GM13977 (cell line): ENCODE measurements around the gene USP24.

ENCODE experiments used
- DNase-seq: peaks from one replicate; pipeline ENCODE4 v3.0.0; 2012; ENCODE audit warnings: low spot score
- in situ Hi-C: fragments of 300-500 bp; cut with MboI; formaldehyde crosslinking; loops from one replicate; pipeline ENCODE4 v1.12.0; 2022; ENCODE audit warnings: low sequenced_read_pairs, low pct_unique_long_range_greater_than_20kb, mixed read lengths, inconsistent platforms; ENCODE audit not compliant: unreplicated experiment
- TF ChIP-seq, protein P1 (sequence below): IDR thresholded peaks from 2 replicates; pipeline ENCODE4 v1.5.1; 2012; ENCODE audit warnings: mild to moderate bottlenecking, control low read depth; ENCODE audit not compliant: insufficient read depth; ENCODE audit errors: extremely low read depth, missing control alignments

Gene USP24

DNA sequence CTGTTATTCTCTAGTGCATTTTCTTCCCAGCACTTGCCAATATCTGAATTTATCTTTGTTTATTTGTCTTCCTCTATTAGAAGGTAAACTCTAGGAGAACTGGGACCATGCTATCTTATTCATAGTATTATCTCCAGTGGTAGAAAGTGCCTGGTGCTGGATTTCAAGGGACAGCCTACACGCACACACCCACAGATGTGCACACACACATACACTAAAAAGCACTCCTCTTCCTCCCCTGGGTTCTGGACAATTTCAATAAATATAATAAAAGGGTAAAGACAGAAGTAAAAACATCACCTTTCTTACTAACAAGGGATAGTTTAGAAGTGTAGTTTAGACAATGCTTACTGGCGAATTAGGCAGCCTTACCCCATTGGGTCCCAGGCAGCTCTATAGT, 28.5 kb upstream of the USP24 start:
- in situ Hi-C loops = no loop called here
- no peak for DNase-seq
- TF ChIP-seq, protein P1, sequence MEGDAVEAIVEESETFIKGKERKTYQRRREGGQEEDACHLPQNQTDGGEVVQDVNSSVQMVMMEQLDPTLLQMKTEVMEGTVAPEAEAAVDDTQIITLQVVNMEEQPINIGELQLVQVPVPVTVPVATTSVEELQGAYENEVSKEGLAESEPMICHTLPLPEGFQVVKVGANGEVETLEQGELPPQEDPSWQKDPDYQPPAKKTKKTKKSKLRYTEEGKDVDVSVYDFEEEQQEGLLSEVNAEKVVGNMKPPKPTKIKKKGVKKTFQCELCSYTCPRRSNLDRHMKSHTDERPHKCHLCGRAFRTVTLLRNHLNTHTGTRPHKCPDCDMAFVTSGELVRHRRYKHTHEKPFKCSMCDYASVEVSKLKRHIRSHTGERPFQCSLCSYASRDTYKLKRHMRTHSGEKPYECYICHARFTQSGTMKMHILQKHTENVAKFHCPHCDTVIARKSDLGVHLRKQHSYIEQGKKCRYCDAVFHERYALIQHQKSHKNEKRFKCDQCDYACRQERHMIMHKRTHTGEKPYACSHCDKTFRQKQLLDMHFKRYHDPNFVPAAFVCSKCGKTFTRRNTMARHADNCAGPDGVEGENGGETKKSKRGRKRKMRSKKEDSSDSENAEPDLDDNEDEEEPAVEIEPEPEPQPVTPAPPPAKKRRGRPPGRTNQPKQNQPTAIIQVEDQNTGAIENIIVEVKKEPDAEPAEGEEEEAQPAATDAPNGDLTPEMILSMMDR = no peak

DNA sequence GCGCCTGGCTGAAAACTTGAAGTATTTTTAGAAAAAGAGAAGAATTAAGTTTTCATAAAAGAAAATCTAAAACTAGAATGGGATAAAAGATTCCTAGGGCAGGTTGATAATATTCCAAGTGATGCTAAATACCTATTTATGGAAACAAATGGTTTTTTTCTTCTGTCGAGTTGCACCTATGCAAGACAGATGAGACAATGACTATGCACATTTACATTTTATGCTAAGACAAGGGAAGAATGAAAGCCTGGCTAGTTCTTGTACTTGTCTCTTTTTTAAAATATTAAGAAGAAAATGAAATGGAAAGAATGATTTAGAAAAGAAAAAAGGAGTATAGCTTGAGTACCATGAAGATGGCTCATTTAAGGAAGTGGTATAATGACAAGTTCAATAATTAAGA, 24.4 kb upstream of the USP24 start:
- no peak for DNase-seq
- in situ Hi-C loops = no loop called here
- TF ChIP-seq, protein P1 = no peak

DNA sequence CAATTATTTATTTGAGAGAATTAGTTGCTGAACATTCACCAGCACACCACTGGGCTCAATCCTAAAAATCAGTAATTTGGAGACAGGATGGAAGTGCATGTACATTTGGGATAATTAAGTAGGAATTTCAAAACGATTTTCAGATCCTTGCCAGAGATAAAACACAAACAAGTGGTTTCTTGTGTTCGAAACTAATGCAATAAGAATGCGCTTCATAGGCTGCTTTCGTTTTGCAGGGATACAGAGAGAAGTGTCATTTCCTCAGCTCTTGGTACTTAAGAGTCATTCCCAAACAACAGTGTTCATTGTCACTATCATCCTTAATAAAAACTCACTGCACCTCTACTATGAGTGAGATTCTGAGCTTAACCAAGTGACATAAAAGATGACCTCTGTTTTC, 20.6 kb upstream of the USP24 start:
- no peak for DNase-seq
- in situ Hi-C loops = no loop called here
- TF ChIP-seq, protein P1 = no peak

DNA sequence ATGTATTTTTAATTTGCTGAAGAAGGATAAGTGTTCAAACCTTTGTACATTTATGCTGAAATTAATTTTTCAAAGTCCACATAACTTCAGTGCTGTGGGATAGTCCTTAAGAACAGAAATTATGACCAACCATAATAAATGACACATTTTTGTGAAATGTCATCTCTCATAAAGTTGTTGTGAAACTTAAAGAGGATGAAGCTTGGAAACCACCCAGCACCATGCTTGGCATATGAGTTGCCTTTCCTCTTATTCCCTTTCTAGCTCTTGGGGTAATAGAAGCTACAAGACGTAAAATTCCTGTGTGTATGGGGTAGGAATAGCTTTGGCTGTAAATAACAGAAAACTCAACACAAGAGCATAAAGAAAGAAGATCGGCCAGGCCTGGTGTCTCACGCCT, 18.9 kb upstream of the USP24 start:
- TF ChIP-seq, protein P1 = no peak
- no peak for DNase-seq

DNA sequence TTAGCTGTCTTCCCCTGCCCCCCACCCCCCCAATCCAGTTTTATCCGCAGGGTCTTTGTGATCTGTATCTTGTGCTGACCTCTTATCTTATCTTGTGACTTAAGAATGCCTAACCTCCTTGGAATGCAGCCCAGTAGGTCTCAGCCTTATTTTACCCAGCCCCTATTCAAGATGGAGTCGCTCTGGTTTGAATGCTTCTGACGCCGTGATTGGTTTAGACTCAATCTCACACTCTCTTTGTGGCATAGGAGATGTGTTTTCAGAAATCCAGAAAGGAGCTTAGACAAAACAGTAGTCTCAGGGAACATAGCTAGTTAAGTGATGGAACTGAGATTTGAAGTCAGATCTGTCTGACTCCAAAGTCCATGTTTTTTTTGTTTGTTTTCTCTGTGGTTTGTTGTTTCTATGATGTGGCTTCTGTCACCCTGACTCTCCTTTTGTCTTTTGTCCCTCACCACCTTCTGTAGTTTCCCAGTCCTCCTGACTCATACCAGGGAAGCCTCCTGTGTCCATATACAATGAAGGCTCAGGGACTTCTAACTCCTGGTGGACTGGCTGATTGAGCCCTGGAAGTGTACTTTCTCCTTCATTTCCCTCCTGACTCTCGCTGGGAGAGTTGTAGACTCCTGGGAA, 18.1 kb upstream of the USP24 start:
- TF ChIP-seq, protein P1 = no peak
- in situ Hi-C loops = no loop called here
- DNase-seq = no peak

More for the DNA sequence above, 18.9 kb upstream of the USP24 start:
- in situ Hi-C loops = no loop called here

DNA sequence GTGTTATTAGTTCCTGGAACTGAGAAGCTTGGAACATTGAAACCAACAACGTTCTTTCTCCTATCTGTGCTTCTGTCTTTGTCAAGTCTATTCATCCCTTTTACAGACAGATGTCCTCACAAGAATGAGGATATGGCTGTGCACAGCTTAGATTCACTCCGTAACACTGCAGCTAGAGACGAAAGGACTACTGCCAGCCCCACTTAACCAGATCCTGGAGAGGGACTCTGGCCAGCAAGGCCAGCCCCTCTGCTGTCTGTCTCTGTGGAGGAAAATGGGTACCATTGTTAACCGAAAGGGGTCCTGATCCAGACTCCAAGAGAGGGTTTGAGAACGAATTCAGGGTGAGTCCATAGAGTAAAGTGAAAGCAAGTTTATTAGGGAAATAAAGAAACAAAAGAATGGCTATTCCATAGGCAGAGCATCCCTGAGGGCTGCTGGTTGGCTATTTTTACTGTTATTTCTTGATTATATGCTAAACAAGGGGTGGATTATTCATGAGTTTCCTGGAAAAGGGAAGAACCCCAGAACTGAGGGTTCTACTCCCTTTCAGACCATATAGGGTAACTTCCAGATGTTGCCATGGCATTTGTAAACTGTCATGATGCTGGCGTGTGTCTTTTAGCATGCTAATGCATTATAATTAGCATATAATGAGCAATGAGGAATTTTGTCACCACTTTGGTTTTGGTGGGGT, 17.4 kb upstream of the USP24 start:
- no peak for DNase-seq
- in situ Hi-C loops = no loop called here
- TF ChIP-seq, protein P1 = no peak
